ENCODE results near the gene SORCS1. TPM values are rescaled to one million over a fixed set of nuclear protein-coding genes. Genes with fewer than 3 reads are reported as not detected.

SORCS1 gene
- total and polyA plus RNA-seq, 2 experiments from 2014 or later = not detected

DNA sequence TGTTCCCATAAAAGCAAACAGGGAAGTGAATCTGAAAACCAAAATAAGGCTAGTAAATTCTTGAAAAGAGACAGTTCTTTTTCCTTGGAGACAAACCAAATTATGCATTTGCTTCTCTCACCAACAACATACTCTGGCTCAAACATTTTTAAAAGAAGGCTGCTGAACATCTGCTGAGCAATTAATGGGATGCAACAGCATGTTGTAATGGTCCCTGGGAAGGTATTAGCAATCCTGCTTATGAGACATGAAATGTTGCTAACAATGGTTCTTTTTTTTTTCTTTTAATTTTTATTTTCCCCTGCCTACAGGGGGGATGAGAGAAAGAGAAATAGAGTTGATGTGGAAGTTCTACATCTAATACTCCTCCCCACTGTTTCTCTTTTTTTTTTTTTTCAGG, 572.1 kb downstream of the SORCS1 start:
- no peak for DNase-seq
- H3K4me1 ChIP-seq (ENCODE audit: insufficient read depth) = no peaks in the 10 kb centered on the region
- H3K9me3 ChIP-seq (ENCODE audit: low read depth) = no peaks in the 10 kb centered on the region
- H3F3A ChIP-seq (ENCODE audit: insufficient read depth) = no peaks in the 10 kb centered on the region
- in situ Hi-C loops (cut with MboI) = no loop called here
- H3K27ac ChIP-seq = no peak overlapping the region
- H3K9ac ChIP-seq = no peak overlapping the region
- no peaks in the 10 kb centered on the region for H3K36me3 ChIP-seq (ENCODE audit: low read depth)
- no peaks in the 10 kb centered on the region for H3K79me2 ChIP-seq (ENCODE audit: insufficient read depth)
- no peaks in the 10 kb centered on the region for H4K20me1 ChIP-seq (ENCODE audit: insufficient read depth)
- no peaks in the 10 kb centered on the region for H3K9me2 ChIP-seq (ENCODE audit: insufficient read depth)
- no peak overlapping the region for H3K4me2 ChIP-seq (ENCODE audit: unreplicated experiment)
- no peak overlapping the region for H3K4me3 ChIP-seq
- no peaks in the 10 kb centered on the region for H3K27me3 ChIP-seq (replicated peaks; ENCODE audit: insufficient read depth)
- H2AFZ ChIP-seq = no peak overlapping the region
- TF ChIP-seq EZH2 (IDR thresholded peaks at IDR 0.05; ENCODE audit: insufficient read depth, poor library complexity, severe bottlenecking) (no peak), EZH2phosphoT487 (IDR thresholded peaks at IDR 0.05; ENCODE audit: insufficient read depth, low read depth) (no peak)

- no peaks in the 10 kb centered on the region for H3F3A ChIP-seq (ENCODE audit: insufficient read depth)
- no peaks in the 10 kb centered on the region for H3K4me1 ChIP-seq (ENCODE audit: insufficient read depth)
- no peaks in the 10 kb centered on the region for H3K9me2 ChIP-seq (ENCODE audit: insufficient read depth)
- no peaks in the 10 kb centered on the region for H3K36me3 ChIP-seq (ENCODE audit: low read depth)
- H4K20me1 ChIP-seq (ENCODE audit: insufficient read depth) = no peaks in the 10 kb centered on the region
- TF ChIP-seq EZH2 (IDR thresholded peaks at IDR 0.05; ENCODE audit: insufficient read depth, poor library complexity, severe bottlenecking) (no peak), EZH2phosphoT487 (IDR thresholded peaks at IDR 0.05; ENCODE audit: insufficient read depth, low read depth) (no peak)
- in situ Hi-C loops (cut with MboI) = no loop called here
- H3K4me3 ChIP-seq = no peak overlapping the region
- no peaks in the 10 kb centered on the region for H3K79me2 ChIP-seq (ENCODE audit: insufficient read depth)
- peak; percentile 12 for DNase-seq
- no peak overlapping the region for H3K4me2 ChIP-seq (ENCODE audit: unreplicated experiment)
- no peaks in the 10 kb centered on the region for H3K27me3 ChIP-seq (replicated peaks; ENCODE audit: insufficient read depth)
- no peaks in the 10 kb centered on the region for H3K9me3 ChIP-seq (ENCODE audit: low read depth)
- H3K9ac ChIP-seq = no peak overlapping the region
- 36 to 38% methylated on average over 2 of the region's 2 CpGs for WGBS, 2 experiments (ENCODE audit: low coverage in 1 of 2, low lambda C conversion rate in 2 of 2, missing lambda C conversion rate in 2 of 2)
- 0 out of 2 replicates have a peak overlapping the region, but pooled peaks have one; percentile 38 for H2AFZ ChIP-seq
- H3K27ac ChIP-seq = no peak overlapping the region
These were observed 582.2 kb downstream of the SORCS1 start for GRCh38 chr10:106582291-106582690.

- H3K4me3 ChIP-seq = no peak overlapping the region
- H3K9me3 ChIP-seq (ENCODE audit: low read depth) = no peaks in the 10 kb centered on the region
- TF ChIP-seq EZH2 (IDR thresholded peaks at IDR 0.05; ENCODE audit: insufficient read depth, poor library complexity, severe bottlenecking) (no peak), EZH2phosphoT487 (IDR thresholded peaks at IDR 0.05; ENCODE audit: insufficient read depth, low read depth) (no peak)
- H4K20me1 ChIP-seq (ENCODE audit: insufficient read depth) = no peaks in the 10 kb centered on the region
- in situ Hi-C loops (cut with MboI) = no loop called here
- H3K9ac ChIP-seq = no peak overlapping the region
- peaks cover 9% of the 10 kb centered on the region for H3K4me1 ChIP-seq (ENCODE audit: insufficient read depth)
- no peaks in the 10 kb centered on the region for H3K27me3 ChIP-seq (replicated peaks; ENCODE audit: insufficient read depth)
- H3K36me3 ChIP-seq (ENCODE audit: low read depth) = no peaks in the 10 kb centered on the region
- no peaks in the 10 kb centered on the region for H3F3A ChIP-seq (ENCODE audit: insufficient read depth)
- WGBS, 2 experiments (ENCODE audit: low coverage in 1 of 2, low lambda C conversion rate in 2 of 2, missing lambda C conversion rate in 2 of 2) = 26 to 37% methylated on average over 2 of the region's 2 CpGs
- H3K27ac ChIP-seq = no peak overlapping the region
- H3K79me2 ChIP-seq (ENCODE audit: insufficient read depth) = no peaks in the 10 kb centered on the region
- no peaks in the 10 kb centered on the region for H3K9me2 ChIP-seq (ENCODE audit: insufficient read depth)
- DNase-seq = no peak
- H2AFZ ChIP-seq = no peak overlapping the region
- H3K4me2 ChIP-seq (ENCODE audit: unreplicated experiment) = no peak overlapping the region
These were observed 586.8 kb downstream of the SORCS1 start for GRCh38 chr10:106577756-106578155.

DNA sequence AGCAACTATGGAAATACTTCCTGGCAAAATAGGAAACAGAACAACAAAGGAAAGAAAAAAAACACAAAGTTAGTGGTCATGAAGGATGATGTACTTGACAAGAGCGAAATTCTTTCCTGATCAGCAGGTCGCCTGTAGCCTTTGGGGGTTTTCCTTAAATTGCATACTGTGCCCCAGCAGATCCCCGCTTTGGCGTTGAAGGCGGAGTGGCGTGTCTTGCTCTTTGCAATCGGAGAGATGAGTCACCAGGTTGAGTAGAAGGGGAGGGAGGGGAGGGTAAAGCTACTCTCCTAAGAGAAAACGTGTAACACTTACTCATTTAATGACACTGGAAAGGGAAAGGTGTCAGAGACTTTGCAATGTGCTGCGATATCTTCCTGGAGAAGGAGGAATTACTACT, 587.2 kb downstream of the SORCS1 start:
- Histone ChIP-seq H3K9me2 (ENCODE audit: insufficient read depth) (no peaks in the 10 kb centered on the region), H3K27ac (no peak overlapping the region), H2AFZ (no peak overlapping the region), H3F3A (ENCODE audit: insufficient read depth) (no peaks in the 10 kb centered on the region), H3K4me2 (ENCODE audit: unreplicated experiment) (no peak overlapping the region), H3K36me3 (ENCODE audit: low read depth) (no peaks in the 10 kb centered on the region), H3K79me2 (ENCODE audit: insufficient read depth) (no peaks in the 10 kb centered on the region), H4K20me1 (ENCODE audit: insufficient read depth) (no peaks in the 10 kb centered on the region), H3K9ac (no peak overlapping the region), H3K4me3 (no peak overlapping the region), H3K9me3 (ENCODE audit: low read depth) (no peaks in the 10 kb centered on the region), H3K4me1 (ENCODE audit: insufficient read depth) (peaks cover 11% of the 10 kb centered on the region), H3K27me3 (replicated peaks; ENCODE audit: insufficient read depth) (no peaks in the 10 kb centered on the region)
- DNase-seq = no peak
- TF ChIP-seq EZH2 (IDR thresholded peaks at IDR 0.05; ENCODE audit: insufficient read depth, poor library complexity, severe bottlenecking) = no peak
- TF ChIP-seq EZH2phosphoT487 (IDR thresholded peaks at IDR 0.05; ENCODE audit: insufficient read depth, low read depth) = no peak
- 65 to 66% methylated on average over 9 of the region's 9 CpGs for WGBS, 2 experiments (ENCODE audit: low coverage in 1 of 2, low lambda C conversion rate in 2 of 2, missing lambda C conversion rate in 2 of 2)
- in situ Hi-C loops (cut with MboI) = no loop called here

DNA sequence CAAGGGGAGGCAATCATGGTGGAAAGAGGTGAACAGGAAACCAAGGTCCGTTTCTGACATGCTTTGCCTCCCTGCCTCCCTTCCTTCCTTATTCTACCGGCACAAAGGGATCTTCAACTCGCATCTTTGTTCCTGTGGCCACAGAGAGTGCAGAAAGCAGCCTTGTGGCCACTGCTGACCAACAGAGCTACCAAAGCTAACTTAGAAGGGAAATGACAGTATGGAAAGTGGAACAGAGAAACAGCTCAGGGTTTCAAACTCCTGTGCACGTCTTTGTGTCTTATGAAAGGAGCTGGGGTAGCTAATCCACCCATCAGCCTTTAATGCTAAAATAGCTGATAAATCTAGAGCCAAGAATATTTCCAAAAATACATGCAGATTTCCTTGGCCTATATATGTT, 588.0 kb downstream of the SORCS1 start:
- Histone ChIP-seq H3K4me3 (no peak overlapping the region), H3K36me3 (ENCODE audit: low read depth) (no peaks in the 10 kb centered on the region), H3K79me2 (ENCODE audit: insufficient read depth) (no peaks in the 10 kb centered on the region), H4K20me1 (ENCODE audit: insufficient read depth) (no peaks in the 10 kb centered on the region), H3K27me3 (replicated peaks; ENCODE audit: insufficient read depth) (no peaks in the 10 kb centered on the region), H3K27ac (no peak overlapping the region), H3K9me3 (ENCODE audit: low read depth) (no peaks in the 10 kb centered on the region), H3K9ac (no peak overlapping the region), H3F3A (ENCODE audit: insufficient read depth) (no peaks in the 10 kb centered on the region), H3K4me2 (ENCODE audit: unreplicated experiment) (no peak overlapping the region), H3K4me1 (ENCODE audit: insufficient read depth) (peaks cover 11% of the 10 kb centered on the region), H2AFZ (no peak overlapping the region), H3K9me2 (ENCODE audit: insufficient read depth) (no peaks in the 10 kb centered on the region)
- no peak for DNase-seq
- WGBS, 2 experiments (ENCODE audit: low coverage in 1 of 2, low lambda C conversion rate in 2 of 2, missing lambda C conversion rate in 2 of 2) = 52 to 54% methylated on average over 4 of the region's 4 CpGs
- TF ChIP-seq EZH2 (IDR thresholded peaks at IDR 0.05; ENCODE audit: insufficient read depth, poor library complexity, severe bottlenecking) (no peak), EZH2phosphoT487 (IDR thresholded peaks at IDR 0.05; ENCODE audit: insufficient read depth, low read depth) (no peak)
- in situ Hi-C loops (cut with MboI) = no loop called here

Measured in GM23248 (cell line).